Type B pancreatic cell (in vitro differentiated cells): ENCODE results near the gene CIC. TPM values are rescaled to one million over a fixed set of nuclear protein-coding genes. Genes with fewer than 3 reads are reported as not detected.

ENCODE experiments used
- DNase-seq: peaks from one replicate; pipeline ENCODE4 v3.0.0; 2021; ENCODE audit warnings: mixed read lengths; ENCODE audit not compliant: unreplicated experiment; ENCODE audit errors: extremely low spot score
- H3K27ac Mint-ChIP-seq: 2 replicates; pipeline ENCODE4 v1.8.0; 2021; ENCODE audit warnings: mild to moderate bottlenecking, mixed read lengths
- H3K27me3 Mint-ChIP-seq: 2 replicates; pipeline ENCODE4 v1.8.0; 2021; ENCODE audit warnings: mixed read lengths
- H3K36me3 Mint-ChIP-seq: 2 replicates; pipeline ENCODE4 v1.8.0; 2021; ENCODE audit warnings: mixed read lengths
- H3K4me1 Mint-ChIP-seq: one replicate; pipeline ENCODE4 v1.8.0; 2021; ENCODE audit warnings: mixed read lengths; ENCODE audit not compliant: unreplicated experiment
- H3K4me3 Mint-ChIP-seq: 2 replicates; pipeline ENCODE4 v1.8.0; 2021; ENCODE audit warnings: mild to moderate bottlenecking, mixed read lengths
- H3K9me3 Mint-ChIP-seq: 2 replicates; pipeline ENCODE4 v1.8.0; 2021; ENCODE audit warnings: mixed read lengths
- CTCF ChIP-seq: fragments of 200-600 bp; sonication (generic); conservative IDR thresholded peaks from 2 replicates; pipeline ENCODE4 v1.5.0; 2021; ENCODE audit warnings: antibody characterized with exemption, mild to moderate bottlenecking
- total RNA-seq: library from RNA; stranded (reverse); gene quantifications from 2 replicates; pipeline ENCODE4 v1.2.1, GENCODE V29; 2021; ENCODE audit warnings: low replicate concordance

CIC gene
- total RNA-seq, 1 donor from 2014 or later, result 70.3 TPM

GRCh38 chr19:42272535-42272897 lies 3.5 kb downstream of the CIC start:
- DNase-seq, result no peak
- no peak overlapping the region for H3K27ac Mint-ChIP-seq
- H3K4me3 Mint-ChIP-seq, result no peak overlapping the region
- H3K9me3 Mint-ChIP-seq, result no peaks in the 10 kb centered on the region
- no peaks in the 10 kb centered on the region for H3K27me3 Mint-ChIP-seq
- no peak for TF ChIP-seq CTCF
- H3K36me3 Mint-ChIP-seq, result peaks cover 3% of the 10 kb centered on the region
- peaks cover 33% of the 10 kb centered on the region for H3K4me1 Mint-ChIP-seq

GRCh38 chr19:42272989-42273406 lies 3.9 kb downstream of the CIC start:
- H3K9me3 Mint-ChIP-seq, result no peaks in the 10 kb centered on the region
- DNase-seq, result peak; percentile 63
- no peak overlapping the region for H3K4me3 Mint-ChIP-seq
- peaks cover 3% of the 10 kb centered on the region for H3K36me3 Mint-ChIP-seq
- H3K27ac Mint-ChIP-seq, result no peak overlapping the region
- TF ChIP-seq CTCF, result no peak
- H3K27me3 Mint-ChIP-seq, result no peaks in the 10 kb centered on the region
- H3K4me1 Mint-ChIP-seq, result peaks cover 28% of the 10 kb centered on the region

DNA sequence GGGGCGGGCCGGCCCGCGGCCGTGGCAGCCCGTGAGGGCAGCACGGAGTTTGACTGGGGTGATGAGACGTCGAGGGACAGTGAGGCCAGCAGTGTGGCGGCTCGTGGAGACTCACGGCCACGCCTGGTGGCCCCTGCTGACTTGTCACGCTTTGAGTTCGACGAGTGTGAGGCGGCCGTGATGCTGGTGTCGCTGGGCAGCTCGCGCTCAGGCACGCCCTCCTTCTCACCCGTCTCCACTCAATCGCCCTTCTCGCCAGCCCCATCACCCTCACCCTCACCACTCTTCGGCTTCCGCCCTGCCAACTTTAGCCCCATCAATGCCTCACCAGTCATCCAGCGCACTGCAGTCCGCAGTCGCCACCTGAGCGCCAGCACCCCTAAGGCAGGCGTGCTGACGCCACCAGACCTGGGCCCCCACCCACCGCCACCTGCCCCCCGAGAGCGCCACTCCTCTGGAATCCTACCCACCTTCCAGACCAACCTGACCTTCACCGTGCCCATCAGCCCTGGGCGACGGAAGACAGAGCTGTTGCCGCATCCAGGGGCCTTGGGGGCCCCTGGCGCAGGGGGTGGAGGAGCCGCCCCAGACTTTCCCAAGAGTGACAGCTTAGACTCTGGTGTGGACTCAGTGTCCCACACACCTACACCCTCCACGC lies 4.5 kb downstream of the CIC start:
- H3K4me3 Mint-ChIP-seq, result no peak overlapping the region
- no peak overlapping the region for H3K27ac Mint-ChIP-seq
- H3K36me3 Mint-ChIP-seq, result peaks cover 3% of the 10 kb centered on the region
- no peaks in the 10 kb centered on the region for H3K9me3 Mint-ChIP-seq
- peaks cover 32% of the 10 kb centered on the region for H3K4me1 Mint-ChIP-seq
- no peak for TF ChIP-seq CTCF
- DNase-seq, result no peak
- no peaks in the 10 kb centered on the region for H3K27me3 Mint-ChIP-seq

DNA sequence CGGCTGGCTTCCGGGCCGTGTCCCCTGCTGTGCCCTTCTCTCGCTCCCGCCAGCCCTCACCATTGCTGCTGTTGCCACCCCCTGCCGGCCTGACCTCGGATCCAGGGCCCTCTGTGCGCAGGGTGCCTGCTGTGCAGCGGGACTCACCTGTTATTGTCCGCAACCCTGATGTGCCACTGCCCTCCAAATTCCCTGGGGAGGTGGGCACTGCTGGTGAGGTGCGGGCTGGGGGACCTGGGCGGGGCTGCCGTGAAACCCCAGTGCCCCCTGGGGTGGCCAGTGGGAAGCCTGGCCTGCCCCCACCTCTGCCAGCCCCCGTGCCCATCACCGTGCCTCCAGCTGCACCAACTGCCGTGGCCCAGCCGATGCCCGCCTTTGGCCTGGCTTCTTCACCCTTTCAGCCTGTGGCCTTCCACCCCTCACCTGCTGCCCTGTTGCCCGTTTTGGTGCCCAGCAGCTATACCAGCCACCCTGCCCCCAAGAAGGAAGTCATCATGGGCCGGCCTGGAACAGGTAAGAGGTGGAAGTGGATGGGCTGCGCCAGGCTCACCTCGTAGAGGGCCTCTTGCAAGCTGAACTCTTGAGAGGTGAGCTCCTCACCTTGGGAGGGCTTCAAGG lies 5.1 kb downstream of the CIC start:
- Mint-ChIP-seq H3K27ac (no peak overlapping the region), H3K4me1 (peaks cover 39% of the 10 kb centered on the region), H3K27me3 (no peaks in the 10 kb centered on the region), H3K4me3 (no peak overlapping the region), H3K36me3 (peaks cover 3% of the 10 kb centered on the region), H3K9me3 (no peaks in the 10 kb centered on the region)
- no peak for DNase-seq
- TF ChIP-seq CTCF, result no peak

GRCh38 chr19:42275103-42275502 lies 6.1 kb downstream of the CIC start:
- Mint-ChIP-seq H3K9me3 (no peaks in the 10 kb centered on the region), H3K4me1 (peaks cover 39% of the 10 kb centered on the region), H3K36me3 (peaks cover 3% of the 10 kb centered on the region), H3K27me3 (no peaks in the 10 kb centered on the region), H3K4me3 (no peak overlapping the region), H3K27ac (peak overlapping the region; percentile 73)
- no peak for DNase-seq
- TF ChIP-seq CTCF, result no peak
